Renal cortical epithelial cell (primary cell): ENCODE data around the gene AFAP1L2. TPM values are rescaled to one million over a fixed set of nuclear protein-coding genes. Genes with fewer than 3 reads are reported as not detected.

ENCODE experiments used
- DNase-seq: peaks from one replicate; pipeline ENCODE4 v3.0.0-alpha.2; 2011; ENCODE audit warnings: low read depth
- total RNA-seq: library from RNA; depleted of rRNA; stranded (reverse); fragments of >200 nt; gene quantifications from 2 replicates; pipeline ENCODE4 v1.2.3, GENCODE V29; 2014

Gene AFAP1L2
- total RNA-seq, 1 donor from 2014 or later: 71.4 TPM

- no peak for DNase-seq
Measured at GRCh38 chr10:114291516-114291915, 112.8 kb downstream of the AFAP1L2 start.

- DNase-seq: no peak
Measured at GRCh38 chr10:114291076-114291475, 113.2 kb downstream of the AFAP1L2 start.

- DNase-seq: no peak
Measured at GRCh38 chr10:114290038-114290437, 114.3 kb downstream of the AFAP1L2 start.

GRCh38 chr10:114289096-114289436 lies 115.2 kb downstream of the AFAP1L2 start:
- DNase-seq: no peak

GRCh38 chr10:114288424-114289095 lies 115.7 kb downstream of the AFAP1L2 start:
- DNase-seq: no peak

- DNase-seq: no peak
Measured at GRCh38 chr10:114286921-114287320, 117.4 kb downstream of the AFAP1L2 start.

GRCh38 chr10:114285961-114286441 lies 118.3 kb downstream of the AFAP1L2 start:
- no peak for DNase-seq

GRCh38 chr10:114284346-114285071 lies 119.8 kb downstream of the AFAP1L2 start:
- DNase-seq: no peak

- DNase-seq: no peak
Measured at GRCh38 chr10:114283535-114284234, 120.6 kb downstream of the AFAP1L2 start.

- no peak for DNase-seq
Measured at GRCh38 chr10:114283091-114283490, 121.2 kb downstream of the AFAP1L2 start.

GRCh38 chr10:114282526-114282925 lies 121.8 kb downstream of the AFAP1L2 start:
- no peak for DNase-seq

GRCh38 chr10:114281461-114281860 lies 122.8 kb downstream of the AFAP1L2 start:
- no peak for DNase-seq

- no peak for DNase-seq
Measured at GRCh38 chr10:114281006-114281405, 123.3 kb downstream of the AFAP1L2 start.

GRCh38 chr10:114279901-114280644 lies 124.2 kb downstream of the AFAP1L2 start:
- no peak for DNase-seq

GRCh38 chr10:114279289-114279688 lies 125.0 kb downstream of the AFAP1L2 start:
- no peak for DNase-seq

GRCh38 chr10:114278884-114279191 lies 125.5 kb downstream of the AFAP1L2 start:
- DNase-seq: no peak

- DNase-seq: no peak
Measured at GRCh38 chr10:114278140-114278883, 126.0 kb downstream of the AFAP1L2 start.

- DNase-seq: no peak
Measured at GRCh38 chr10:114276671-114277070, 127.6 kb downstream of the AFAP1L2 start.

GRCh38 chr10:114276066-114276465 lies 128.2 kb downstream of the AFAP1L2 start:
- no peak for DNase-seq

GRCh38 chr10:114274616-114275453 lies 129.5 kb downstream of the AFAP1L2 start:
- DNase-seq: no peak

- DNase-seq: no peak
Measured at GRCh38 chr10:114273910-114274309, 130.4 kb downstream of the AFAP1L2 start.
